NOMO-1 treated with dmso at 0.1 percent for 144 hours (cell line): ENCODE results near the gene STRA6.

Source experiments
- DNase-seq: peaks from one replicate; lab custom pipeline; 2025; ENCODE audit not compliant: unreplicated experiment; lab: John Stamatoyannopoulos, UW

STRA6 gene

DNA sequence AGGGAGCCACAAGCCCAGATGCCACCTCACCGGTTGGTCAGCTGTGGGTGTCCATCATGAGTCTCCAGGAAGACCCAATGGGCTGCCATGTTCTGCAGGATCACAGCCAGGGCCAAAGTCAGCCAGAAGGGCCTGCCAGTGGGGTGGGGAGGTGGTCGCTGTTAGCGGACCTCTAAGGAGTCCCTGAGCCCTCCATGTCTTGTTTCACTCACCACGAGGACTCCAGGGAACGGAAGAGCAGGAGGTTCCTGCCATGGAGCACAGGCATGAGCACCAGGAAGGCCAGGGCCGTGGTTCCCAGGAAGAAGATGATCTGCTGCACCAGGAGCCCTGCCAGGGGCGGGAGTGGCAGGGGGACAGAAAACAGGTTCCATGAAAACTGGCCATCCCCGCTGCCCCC lies 20.5 kb downstream of the STRA6 start:
- no peak for DNase-seq

DNA sequence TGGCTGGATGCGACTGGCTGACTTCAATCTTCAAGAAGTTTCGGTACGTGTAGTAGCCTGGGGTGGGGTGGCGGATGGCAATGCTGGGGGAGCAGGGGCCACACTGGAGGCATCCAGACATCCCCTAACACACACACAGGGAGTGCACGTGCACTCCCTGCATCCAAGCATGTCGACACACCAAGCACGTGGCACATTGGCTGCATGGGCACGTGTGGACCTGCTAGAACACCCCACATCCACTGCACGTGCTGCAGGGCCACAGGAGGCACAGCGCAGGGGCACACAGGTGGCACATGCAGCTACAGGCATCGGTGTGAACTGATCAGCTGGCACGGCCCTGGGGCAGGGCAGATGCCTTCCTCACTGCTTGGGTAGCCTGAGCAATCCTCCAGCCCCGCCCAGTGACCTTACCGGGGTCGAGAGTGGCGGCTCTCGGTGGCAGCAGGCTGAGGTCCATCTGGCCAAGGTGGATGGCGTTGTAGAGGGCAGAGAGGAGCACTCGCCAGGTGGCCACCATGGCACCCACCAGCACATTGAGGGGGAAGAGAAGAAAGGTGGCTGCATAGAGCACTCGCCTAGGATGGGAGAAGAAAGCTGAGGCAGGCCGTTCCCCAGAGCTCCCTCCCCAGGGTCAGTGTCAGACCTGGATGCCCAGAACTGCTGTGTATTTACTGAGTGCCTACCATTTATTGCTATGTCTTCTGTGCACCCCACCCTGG lies 21.5 kb downstream of the STRA6 start:
- no peak for DNase-seq

- DNase-seq: no peak
These were observed 22.4 kb downstream of the STRA6 start for GRCh38 chr15:74179983-74180880.

- no peak for DNase-seq
These were observed 23.3 kb downstream of the STRA6 start for GRCh38 chr15:74179101-74179841.

- DNase-seq: no peak
These were observed 24.1 kb downstream of the STRA6 start for GRCh38 chr15:74178326-74179100.

GRCh38 chr15:74176262-74177214 lies 26.0 kb downstream of the STRA6 start:
- DNase-seq: no peak

DNA sequence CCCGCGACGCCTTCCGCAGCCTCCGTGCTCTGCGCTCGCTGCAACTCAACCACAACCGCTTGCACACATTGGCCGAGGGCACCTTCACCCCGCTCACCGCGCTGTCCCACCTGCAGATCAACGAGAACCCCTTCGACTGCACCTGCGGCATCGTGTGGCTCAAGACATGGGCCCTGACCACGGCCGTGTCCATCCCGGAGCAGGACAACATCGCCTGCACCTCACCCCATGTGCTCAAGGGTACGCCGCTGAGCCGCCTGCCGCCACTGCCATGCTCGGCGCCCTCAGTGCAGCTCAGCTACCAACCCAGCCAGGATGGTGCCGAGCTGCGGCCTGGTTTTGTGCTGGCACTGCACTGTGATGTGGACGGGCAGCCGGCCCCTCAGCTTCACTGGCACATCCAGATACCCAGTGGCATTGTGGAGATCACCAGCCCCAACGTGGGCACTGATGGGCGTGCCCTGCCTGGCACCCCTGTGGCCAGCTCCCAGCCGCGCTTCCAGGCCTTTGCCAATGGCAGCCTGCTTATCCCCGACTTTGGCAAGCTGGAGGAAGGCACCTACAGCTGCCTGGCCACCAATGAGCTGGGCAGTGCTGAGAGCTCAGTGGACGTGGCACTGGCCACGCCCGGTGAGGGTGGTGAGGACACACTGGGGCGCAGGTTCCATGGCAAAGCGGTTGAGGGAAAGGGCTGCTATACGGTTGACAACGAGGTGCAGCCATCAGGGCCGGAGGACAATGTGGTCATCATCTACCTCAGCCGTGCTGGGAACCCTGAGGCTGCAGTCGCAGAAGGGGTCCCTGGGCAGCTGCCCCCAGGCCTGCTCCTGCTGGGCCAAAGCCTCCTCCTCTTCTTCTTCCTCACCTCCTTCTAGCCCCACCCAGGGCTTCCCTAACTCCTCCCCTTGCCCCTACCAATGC lies 27.1 kb downstream of the STRA6 start:
- DNase-seq: no peak

GRCh38 chr15:74174958-74175253 lies 27.7 kb downstream of the STRA6 start:
- no peak for DNase-seq

- no peak for DNase-seq
These were observed 28.2 kb downstream of the STRA6 start for GRCh38 chr15:74174219-74174957.

- no peak for DNase-seq
These were observed 29.0 kb downstream of the STRA6 start, which contains the start of gene ISLR for GRCh38 chr15:74173380-74174218. Gene ISLR, plus strand, starts transcription at chr15:74173710. Its CDS starts 1,149 bp downstream, at chr15:74174859.

GRCh38 chr15:74172701-74173379 lies 29.7 kb downstream of the STRA6 start:
- no peak for DNase-seq

- DNase-seq: no peak
These were observed 30.5 kb downstream of the STRA6 start for GRCh38 chr15:74171965-74172541.

DNA sequence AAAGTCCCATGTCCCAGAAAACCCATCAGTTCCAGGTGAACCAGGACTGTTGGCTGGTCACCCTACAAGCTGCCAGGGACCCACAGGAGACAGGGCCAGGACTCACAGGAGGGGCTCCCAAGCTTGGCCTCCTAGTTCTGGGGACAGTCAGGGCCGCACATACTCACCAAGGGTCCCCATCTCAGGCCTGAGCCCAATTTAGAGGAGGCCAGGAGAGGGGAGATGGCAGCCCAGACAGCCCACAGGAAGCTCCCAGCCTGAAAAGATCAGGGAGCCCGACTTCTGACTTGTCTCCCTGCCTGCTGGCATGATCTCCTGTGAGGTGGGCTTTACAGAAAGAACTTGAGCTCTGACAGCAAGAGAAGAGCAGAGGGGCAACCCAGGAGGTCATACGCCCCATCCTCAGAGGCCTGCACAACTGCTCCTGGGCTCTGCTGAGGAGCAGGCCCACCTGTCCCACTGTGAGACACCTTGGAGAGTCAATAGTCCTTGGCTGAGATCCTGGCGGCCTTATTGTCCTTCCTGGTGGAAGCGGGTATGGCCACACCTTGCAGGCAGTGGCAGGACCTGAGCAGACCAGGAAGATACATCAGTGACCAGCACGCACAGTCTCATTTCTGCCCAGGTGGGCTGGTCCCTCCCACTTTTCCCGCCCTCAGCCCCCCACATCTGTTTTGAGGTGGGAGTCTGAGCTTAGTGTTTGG lies 31.6 kb downstream of the STRA6 start:
- DNase-seq: no peak

GRCh38 chr15:74170071-74170844 lies 32.3 kb downstream of the STRA6 start:
- DNase-seq: no peak

GRCh38 chr15:74168711-74169126 lies 33.9 kb downstream of the STRA6 start:
- DNase-seq: no peak
